H1 (cell line): ENCODE measurements around the gene BTRC. TPM values are rescaled to one million over a fixed set of nuclear protein-coding genes. Genes with fewer than 3 reads are reported as not detected.

Experiments
- CTCF ChIA-PET: fragments of 300-600 bp; sonication (Branson Sonifier 250); formaldehyde crosslinking; loops from one replicate; lab custom pipeline; 2021; ENCODE audit not compliant: partially characterized antibody; lab: Charles Lee
- POLR2A ChIA-PET: fragments of 300-600 bp; sonication (Branson Sonifier 250); formaldehyde crosslinking; loops from one replicate; lab custom pipeline; 2021; ENCODE audit warnings: inconsistent platforms; ENCODE audit not compliant: partially characterized antibody; lab: Charles Lee
- DNase-seq, 2 experiments: peaks; one replicate each; pipeline versions ENCODE4 v3.0.0 to v3.0.0-alpha.2; 2010 to 2022; ENCODE audit warnings: low spot score in 2 of 2, low read depth in 1 of 2, mixed read lengths in 1 of 2
- FAIRE-seq: peaks from 2 replicates; lab custom pipeline; 2011; peaks lifted over from hg19 to GRCh38; lab: Jason Lieb, UNC
- H2AFZ ChIP-seq: 2 replicates; pipeline ENCODE4 v1.8.1; 2012; ENCODE audit warnings: low read length, inconsistent platforms
- H2AK5ac ChIP-seq: 2 replicates; pipeline ENCODE4 v1.6.1; 2013; ENCODE audit warnings: low read depth, low read length
- H2BK120ac ChIP-seq: replicated peaks from 2 replicates; pipeline ENCODE3; 2013; ENCODE audit warnings: low read depth, low read length, inconsistent platforms
- H2BK12ac ChIP-seq: 2 replicates; pipeline ENCODE4 v1.6.1; 2013; ENCODE audit warnings: low read depth, low read length
- H2BK15ac ChIP-seq: 2 replicates; pipeline ENCODE4 v1.6.1; 2013; ENCODE audit warnings: low read length
- H2BK20ac ChIP-seq: 2 replicates; pipeline ENCODE4 v1.6.1; 2013; ENCODE audit warnings: low read length
- H2BK5ac ChIP-seq: 2 replicates; pipeline ENCODE4 v1.6.1; 2013; ENCODE audit warnings: low read depth, low read length
- H3K14ac ChIP-seq: 2 replicates; pipeline ENCODE4 v1.6.1; 2013; ENCODE audit warnings: inconsistent platforms; ENCODE audit not compliant: insufficient read length
- H3K18ac ChIP-seq: 2 replicates; pipeline ENCODE4 v1.6.1; 2013; ENCODE audit warnings: low read length; ENCODE audit errors: extremely low read depth
- H3K23ac ChIP-seq: 2 replicates; pipeline ENCODE4 v1.6.1; 2013; ENCODE audit warnings: inconsistent platforms; ENCODE audit not compliant: insufficient read length
- H3K23me2 ChIP-seq: 2 replicates; pipeline ENCODE4 v1.6.1; 2013; ENCODE audit warnings: low read depth, low read length
- H3K27ac ChIP-seq: 2 replicates; pipeline ENCODE4 v1.6.1; 2011; ENCODE audit warnings: low read depth, low read length, inconsistent platforms
- H3K27me3 ChIP-seq, 4 experiments: replicated peaks in 1 of 4; 1 replicate in 1 of 4; 2 replicates in 3 of 4; pipeline versions ENCODE4 v1.6.1 to v1.8.1; 2011 to 2013; ENCODE audit warnings: low read length in 3 of 4, mild to moderate bottlenecking in 3 of 4, inconsistent platforms in 2 of 4, mixed read lengths in 2 of 4, moderate library complexity in 1 of 4; ENCODE audit not compliant: control insufficient read depth in 3 of 4, insufficient read depth in 3 of 4; ENCODE audit errors: extremely low read depth in 1 of 4
- H3K36me3 ChIP-seq, 4 experiments: 2 replicates each; pipeline versions ENCODE4 v1.6.1 to v1.8.1; 2011 to 2013; ENCODE audit warnings: mild to moderate bottlenecking in 4 of 4, low read length in 3 of 4, moderate library complexity in 2 of 4, control low read depth in 1 of 4, inconsistent platforms in 1 of 4; ENCODE audit not compliant: insufficient read depth in 4 of 4, control insufficient read depth in 2 of 4
- H3K4ac ChIP-seq: replicated peaks from 2 replicates; pipeline ENCODE3; 2013; ENCODE audit warnings: low read length, low read depth, mixed read lengths, inconsistent platforms; ENCODE audit not compliant: insufficient read length
- H3K4me1 ChIP-seq, 4 experiments: replicated peaks in 1 of 4; 1 replicate in 1 of 4; 2 replicates in 3 of 4; pipeline versions ENCODE4 v1.6.1 to v1.8.1; 2011 to 2013; ENCODE audit warnings: low read length in 3 of 4, inconsistent platforms in 2 of 4, mixed read lengths in 1 of 4; ENCODE audit not compliant: insufficient read depth in 4 of 4, control insufficient read depth in 3 of 4
- H3K4me2 ChIP-seq, 2 experiments: 2 replicates each; pipeline versions ENCODE4 v1.6.1 to v1.8.1; 2011 to 2013; ENCODE audit warnings: low read depth in 2 of 2, low read length in 2 of 2, control low read depth in 1 of 2, inconsistent platforms in 1 of 2, mild to moderate bottlenecking in 1 of 2; ENCODE audit not compliant: insufficient read depth in 1 of 2
- H3K4me3 ChIP-seq, 4 experiments: fragments of 200-600, 300-600 bp in 1 of 4; sonication (generic), shearing (Covaris generic), sonication (Bioruptor Twin) in 1 of 4; 2 replicates each; pipeline versions ENCODE4 v1.5.1 to v1.8.1; 2011 to 2016; ENCODE audit warnings: low read length in 4 of 4, low read depth in 3 of 4, control low read depth in 2 of 4, inconsistent platforms in 2 of 4, mild to moderate bottlenecking in 2 of 4, mixed read lengths in 1 of 4, moderate library complexity in 1 of 4; ENCODE audit not compliant: insufficient read depth in 2 of 4; ENCODE audit errors: extremely low read depth in 1 of 4
- H3K56ac ChIP-seq: replicated peaks from 2 replicates; pipeline ENCODE3; 2013; ENCODE audit warnings: low read depth, mild to moderate bottlenecking, mixed read lengths, low read length, inconsistent platforms; ENCODE audit not compliant: insufficient read length
- H3K79me1 ChIP-seq: 2 replicates; pipeline ENCODE4 v1.6.1; 2013; ENCODE audit warnings: low read depth, low read length, control low read depth
- H3K79me2 ChIP-seq, 2 experiments: 2 replicates each; pipeline versions ENCODE4 v1.6.1 to v1.8.1; 2012 to 2013; ENCODE audit warnings: low read length in 2 of 2, mild to moderate bottlenecking in 2 of 2, inconsistent platforms in 1 of 2; ENCODE audit not compliant: insufficient read depth in 2 of 2, control insufficient read depth in 1 of 2
- H3K9ac ChIP-seq, 4 experiments: replicated peaks in 1 of 4; 1 replicate in 1 of 4; 2 replicates in 3 of 4; pipeline versions ENCODE4 v1.6.1 to v1.8.1; 2011 to 2013; ENCODE audit warnings: low read depth in 3 of 4, low read length in 3 of 4, control low read depth in 2 of 4, mild to moderate bottlenecking in 2 of 4, moderate library complexity in 2 of 4, inconsistent platforms in 1 of 4; ENCODE audit errors: extremely low read depth in 1 of 4
- H3K9me3 ChIP-seq, 2 experiments: 2 replicates each; pipeline versions ENCODE4 v1.6.1 to v1.8.1; 2012 to 2013; ENCODE audit warnings: mild to moderate bottlenecking in 2 of 2, moderate library complexity in 2 of 2, control low read depth in 1 of 2, inconsistent platforms in 1 of 2, low read depth in 1 of 2, low read length in 1 of 2, mixed read lengths in 1 of 2; ENCODE audit not compliant: insufficient read depth in 2 of 2
- H4K20me1 ChIP-seq, 2 experiments: replicated peaks in 1 of 2; 2 replicates each; pipeline versions ENCODE3 to v1.8.1; 2011 to 2013; ENCODE audit warnings: inconsistent platforms in 2 of 2, low read length in 2 of 2, mild to moderate bottlenecking in 1 of 2; ENCODE audit not compliant: insufficient read depth in 2 of 2, control insufficient read depth in 1 of 2
- H4K5ac ChIP-seq: 2 replicates; pipeline ENCODE4 v1.6.1; 2013; ENCODE audit warnings: low read length, low read depth, mixed read lengths, inconsistent platforms; ENCODE audit not compliant: insufficient read length
- H4K8ac ChIP-seq: 2 replicates; pipeline ENCODE4 v1.8.0; 2013; ENCODE audit warnings: mild to moderate bottlenecking, moderate library complexity, low read length, inconsistent platforms; ENCODE audit not compliant: insufficient read depth; ENCODE audit errors: extremely low read depth
- H4K91ac ChIP-seq: replicated peaks from 2 replicates; pipeline ENCODE3; 2013; ENCODE audit warnings: low read length, mixed read lengths, inconsistent platforms; ENCODE audit not compliant: insufficient read length
- BACH1 ChIP-seq: IDR thresholded peaks from 2 replicates; pipeline ENCODE4 v1.6.1; 2012; ENCODE audit warnings: low read length, improper control_type of control experiment
- CTBP2 ChIP-seq: IDR thresholded peaks from 2 replicates; pipeline ENCODE4 v1.7.0; 2011; ENCODE audit warnings: borderline replicate concordance, mild to moderate bottlenecking, moderate library complexity, mixed read lengths, low read length; ENCODE audit not compliant: insufficient read depth, insufficient read length
- EGR1 ChIP-seq: IDR thresholded peaks from 2 replicates; pipeline ENCODE4 v1.6.1; 2011; ENCODE audit warnings: low read depth, low read length, borderline replicate concordance
- RAD21 ChIP-seq, 2 experiments: IDR thresholded peaks in 1 of 2; conservative IDR thresholded peaks in 1 of 2; 2 replicates each; pipeline ENCODE4 v1.6.1; 2011; ENCODE audit warnings: low read depth in 2 of 2, low read length in 2 of 2, improper control_type of control experiment in 1 of 2, inconsistent platforms in 1 of 2, mild to moderate bottlenecking in 1 of 2, moderate library complexity in 1 of 2
- RXRA ChIP-seq: IDR thresholded peaks from 2 replicates; pipeline ENCODE4 v1.6.1; 2011; ENCODE audit warnings: low read depth, mild to moderate bottlenecking, low read length, moderate library complexity; ENCODE audit not compliant: insufficient read depth
- SAP30 ChIP-seq: fragments of 300-600 bp; sonication (generic); IDR thresholded peaks from 2 replicates; pipeline ENCODE4 v1.7.1; 2012; ENCODE audit warnings: low read length, moderate library complexity, mild to moderate bottlenecking, inconsistent platforms; ENCODE audit not compliant: insufficient read depth, insufficient replicate concordance
- SP4 ChIP-seq: IDR thresholded peaks from 2 replicates; pipeline ENCODE4 v1.6.1; 2012; ENCODE audit warnings: low read length, inconsistent platforms
- TAF1 ChIP-seq: IDR thresholded peaks from 2 replicates; pipeline ENCODE4 v1.6.1; 2011; ENCODE audit warnings: mild to moderate bottlenecking, low read depth, low read length
- TAF7 ChIP-seq: optimal IDR thresholded peaks from 2 replicates; pipeline ENCODE3; 2011; ENCODE audit warnings: low read depth, mild to moderate bottlenecking, inconsistent platforms, low read length, moderate library complexity, borderline replicate concordance
- ZNF274 ChIP-seq: IDR thresholded peaks from 2 replicates; pipeline ENCODE4 v1.7.0; 2012; ENCODE audit warnings: low read length, borderline replicate concordance; ENCODE audit errors: extremely low read depth
- WGBS, 2 experiments: shearing (Covaris generic) in 1 of 2; methylation state at CpG; one replicate each; pipeline versions ENCODE4 v1.1.6 to v1.1.7; 2013 to 2015; ENCODE audit warnings: low lambda C conversion rate in 2 of 2, mixed read lengths in 2 of 2, inconsistent platforms in 1 of 2, low coverage in 1 of 2, missing lambda C conversion rate in 1 of 2; ENCODE audit not compliant: insufficient replicate concordance in 2 of 2, insufficient coverage in 1 of 2, insufficient read length in 1 of 2; ENCODE audit errors: extremely low coverage in 1 of 2, missing lambda C conversion rate in 1 of 2; 5-methylcytosine and 5-hydroxymethylcytosine counted together
- polyA plus RNA-seq, 7 experiments: library from polyadenylated mRNA; depleted of rRNA in 3 of 7; stranded (reverse) in 5 of 7; unstranded in 2 of 7; fragments of >200 nt in 5 of 7; fragments of 200-250 nt in 2 of 7; gene quantifications; 1 replicate in 5 of 7; 2 replicates in 1 of 7; 4 replicates in 1 of 7; pipeline versions ENCODE4 v1.2.1 to v1.2.3, GENCODE V29; 2011 to 2013; ENCODE audit warnings: missing spikeins in 2 of 7, mixed read lengths in 2 of 7
- total RNA-seq: library from RNA; stranded (reverse); fragmentation: NEBNext Ultra II Directional; extraction: Animal tissue kit (Norgen Biotek cat#: 25700); gene quantifications from 2 replicates; pipeline ENCODE4 v1.2.1, GENCODE V29; 2021

The BTRC gene
- total and polyA plus RNA-seq, 2 of the 8 experiments (the other 6 are each of a cell fraction or from before 2014, with no cell fraction given), result 9.9 to 24.7 TPM

GRCh38 chr10:101601541-101601940 is 247.6 kb downstream of the BTRC start:
- Histone ChIP-seq H2AK5ac (no peak overlapping the region), H3K4me3 (no peak overlapping the region), H3K4ac (no peak overlapping the region), H4K5ac (no peak overlapping the region), H3K9ac (no peak overlapping the region), H3K9me3 (no peaks in the 10 kb centered on the region), H2BK15ac (no peak overlapping the region), H2BK20ac (no peak overlapping the region), H3K23me2 (no peaks in the 10 kb centered on the region), H2BK120ac (no peak overlapping the region), H3K79me2 (no peaks in the 10 kb centered on the region), H4K8ac (no peak overlapping the region), H3K56ac (no peak overlapping the region), H4K91ac (no peak overlapping the region), H3K4me1 (peaks cover 0 to 1% (median 0%) of the 10 kb centered on the region in 4 experiments; a peak in 2 of 7 replicates), H3K27me3 (no peaks in the 10 kb centered on the region), H4K20me1 (no peaks in the 10 kb centered on the region), H2AFZ (no peak overlapping the region), H3K23ac (no peak overlapping the region), H3K27ac (no peak overlapping the region), H3K18ac (no peak overlapping the region), H3K14ac (no peak overlapping the region), H3K36me3 (no peaks in the 10 kb centered on the region), H3K79me1 (no peaks in the 10 kb centered on the region), H3K4me2 (no peak overlapping the region), H2BK12ac (no peak overlapping the region), H2BK5ac (no peak overlapping the region)
- DNase-seq (no peak), FAIRE-seq (no peak)
- no peak for TF ChIP-seq SAP30
- no peak for TF ChIP-seq RXRA
- TF ChIP-seq RAD21 (IDR thresholded peaks at IDR 0.05 in 1 of 2, conservative IDR thresholded peaks at IDR 0.05 in 1 of 2; ENCODE audit: low read depth in 2 of 2, low read length in 2 of 2), result no peak
- no peak for TF ChIP-seq SP4
- TF ChIP-seq TAF7, result no peak
- no peak for TF ChIP-seq EGR1
- TF ChIP-seq TAF1, result no peak
- no peak for TF ChIP-seq BACH1
- no peak for TF ChIP-seq ZNF274
- no peak for TF ChIP-seq CTBP2
- ChIA-PET CTCF (interaction anchor here (0.6 to 17.3 kb wide), 25 partner anchors 9 to 232 kb away, joined by 3 to 246 read pairs (median 7); partner anchors contain the start of genes DPCD, NPM3 and POLL), POLR2A (interaction anchor here (0.6 to 1.3 kb wide), 3 partner anchors 30 to 181 kb away, joined by 3 to 5 read pairs (median 4); partner anchors contain the start of gene NPM3)
- 86% methylated on average over 1 of the region's 1 CpG; no CpG with 5 or more reads in 1 of the 2 experiments for WGBS, 2 experiments
